GM10248 (cell line): ENCODE measurements around the gene ANKRD60.

Source experiments
- CTCF ChIA-PET: fragments of 300-600 bp; sonication (Branson Sonifier 250); formaldehyde crosslinking; extraction: SDS; loops from one replicate; lab custom pipeline; 2021; ENCODE audit warnings: antibody characterized with exemption; lab: Yijun Ruan, JAX
- POLR2A ChIA-PET: fragments of 350-650 bp; sonication (Branson Sonifier 250); formaldehyde crosslinking; extraction: SDS; loops from one replicate; lab custom pipeline; 2020; ENCODE audit warnings: antibody characterized with exemption; lab: Yijun Ruan, JAX
- DNase-seq: peaks from one replicate; pipeline ENCODE4 v3.0.0; 2012; ENCODE audit errors: extremely low spot score
- TF ChIP-seq, protein P1 (sequence below): IDR thresholded peaks from 2 replicates; pipeline ENCODE4 v1.5.1; 2012; ENCODE audit warnings: mild to moderate bottlenecking, low read depth; ENCODE audit errors: extremely low read depth, missing control alignments, control extremely low read depth

ANKRD60 gene

GRCh38 chr20:58256842-58257241 lies 28.4 kb upstream of the ANKRD60 start:
- POLR2A ChIA-PET: no interaction called here
- CTCF ChIA-PET: interaction anchor here (1.3 kb wide), 1 partner anchor 11 kb away, joined by 3 read pairs; no protein-coding TSS in a partner anchor

DNA sequence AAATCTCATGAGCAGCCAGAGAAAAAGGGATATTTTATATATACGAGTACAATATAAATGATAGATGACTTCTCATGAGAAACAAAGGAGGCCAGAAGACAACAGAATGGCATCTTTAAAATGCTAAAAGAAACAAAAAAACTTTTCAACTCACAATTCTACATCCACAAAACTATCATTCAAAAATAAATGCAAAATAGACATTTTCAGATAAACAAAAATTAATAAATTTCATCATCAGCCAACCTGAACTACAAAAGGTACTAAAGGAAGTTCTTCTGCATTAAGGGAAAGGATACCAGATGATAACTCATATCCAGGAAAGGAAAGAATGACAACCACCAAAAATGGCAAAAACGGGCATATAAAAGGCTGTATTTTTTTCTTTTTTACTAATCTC lies 27.9 kb upstream of the ANKRD60 start:
- POLR2A ChIA-PET: no interaction called here
- no peak for DNase-seq
- CTCF ChIA-PET: interaction anchor here (0.8 kb wide), 1 partner anchor 19 kb away, joined by 3 read pairs; no protein-coding TSS in a partner anchor
- TF ChIP-seq, protein P1, sequence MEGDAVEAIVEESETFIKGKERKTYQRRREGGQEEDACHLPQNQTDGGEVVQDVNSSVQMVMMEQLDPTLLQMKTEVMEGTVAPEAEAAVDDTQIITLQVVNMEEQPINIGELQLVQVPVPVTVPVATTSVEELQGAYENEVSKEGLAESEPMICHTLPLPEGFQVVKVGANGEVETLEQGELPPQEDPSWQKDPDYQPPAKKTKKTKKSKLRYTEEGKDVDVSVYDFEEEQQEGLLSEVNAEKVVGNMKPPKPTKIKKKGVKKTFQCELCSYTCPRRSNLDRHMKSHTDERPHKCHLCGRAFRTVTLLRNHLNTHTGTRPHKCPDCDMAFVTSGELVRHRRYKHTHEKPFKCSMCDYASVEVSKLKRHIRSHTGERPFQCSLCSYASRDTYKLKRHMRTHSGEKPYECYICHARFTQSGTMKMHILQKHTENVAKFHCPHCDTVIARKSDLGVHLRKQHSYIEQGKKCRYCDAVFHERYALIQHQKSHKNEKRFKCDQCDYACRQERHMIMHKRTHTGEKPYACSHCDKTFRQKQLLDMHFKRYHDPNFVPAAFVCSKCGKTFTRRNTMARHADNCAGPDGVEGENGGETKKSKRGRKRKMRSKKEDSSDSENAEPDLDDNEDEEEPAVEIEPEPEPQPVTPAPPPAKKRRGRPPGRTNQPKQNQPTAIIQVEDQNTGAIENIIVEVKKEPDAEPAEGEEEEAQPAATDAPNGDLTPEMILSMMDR: no peak

More at GRCh38 chr20:58256842-58257241, 28.4 kb upstream of the ANKRD60 start:
- no peak for DNase-seq
- TF ChIP-seq, protein P1: no peak

- TF ChIP-seq, protein P1: no peak
- CTCF ChIA-PET: interaction anchor here (0.8 to 1.8 kb wide), 3 partner anchors 9 to 38 kb away, joined by 3 to 4 read pairs (median 3); no protein-coding TSS in a partner anchor
- POLR2A ChIA-PET: no interaction called here
- no peak for DNase-seq
Observed at GRCh38 chr20:58254890-58255289, 26.4 kb upstream of the ANKRD60 start.

DNA sequence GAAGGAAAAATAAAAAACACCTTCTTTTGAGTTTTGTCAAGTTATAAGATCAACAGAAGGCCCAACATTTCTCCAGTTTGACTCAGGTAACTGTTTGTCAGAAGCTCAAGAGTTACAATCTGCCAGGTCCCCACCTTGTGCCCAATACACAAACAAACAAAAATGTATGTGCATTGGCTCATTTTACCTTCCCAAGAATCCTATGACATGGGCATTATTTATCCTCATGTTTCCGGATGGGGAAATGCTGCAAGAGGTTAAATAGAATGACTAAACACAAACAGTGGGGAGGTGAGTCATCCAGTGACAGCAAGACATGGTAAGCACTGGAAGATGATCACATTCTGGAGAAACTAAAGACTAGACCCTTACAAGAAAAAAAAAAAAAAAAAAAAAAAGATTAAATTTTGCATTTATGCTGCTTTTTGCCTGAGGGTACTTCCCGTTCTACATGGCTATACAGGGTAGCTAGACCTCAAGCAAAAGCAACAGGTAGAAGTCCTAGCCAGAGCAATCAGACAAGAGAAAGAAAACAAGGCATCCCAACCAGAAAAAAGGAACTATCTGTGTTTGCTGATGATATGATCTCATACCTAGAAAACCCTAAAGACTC lies 23.6 kb upstream of the ANKRD60 start:
- ChIA-PET POLR2A (no interaction called here), CTCF (interaction anchor here (1.2 to 2.5 kb wide), 4 partner anchors 9 to 18 kb away, joined by 3 to 6 read pairs (median 4); no protein-coding TSS in a partner anchor)
- TF ChIP-seq, protein P1: no peak
- DNase-seq: no peak

DNA sequence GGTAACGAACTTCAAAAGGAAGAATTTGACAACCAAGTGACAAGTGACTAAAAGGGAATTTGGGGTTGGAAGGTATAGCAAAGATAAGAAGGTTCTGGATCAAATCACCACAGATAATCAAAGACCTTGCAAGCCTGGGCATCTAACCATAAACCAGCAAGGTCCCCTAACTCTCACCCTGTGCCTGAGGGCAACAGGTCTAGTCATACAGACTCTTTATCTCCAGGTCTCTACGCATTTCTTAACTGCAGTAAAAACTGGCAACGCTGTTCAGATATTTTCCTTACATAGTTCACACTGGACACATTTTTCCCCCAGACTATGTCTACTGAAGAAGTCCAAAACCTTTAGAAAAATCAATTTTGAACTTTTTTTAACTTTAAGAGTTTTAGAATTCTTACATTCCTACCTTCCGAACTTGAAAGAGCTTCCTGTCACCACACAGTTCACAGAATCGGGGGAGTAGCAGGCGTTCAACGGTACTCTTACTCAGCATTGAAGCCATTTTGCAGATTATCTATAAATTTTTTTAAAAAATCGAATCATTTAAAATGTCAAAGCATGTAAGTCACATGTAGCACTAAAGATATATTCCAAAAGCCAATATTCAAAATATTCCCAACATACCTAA lies 23.0 kb upstream of the ANKRD60 start:
- TF ChIP-seq, protein P1: no peak
- no peak for DNase-seq
- CTCF ChIA-PET: interaction anchor here (1.2 to 2.5 kb wide), 3 partner anchors 14 to 17 kb away, joined by 3 to 6 read pairs (median 6); no protein-coding TSS in a partner anchor
- POLR2A ChIA-PET: no interaction called here

DNA sequence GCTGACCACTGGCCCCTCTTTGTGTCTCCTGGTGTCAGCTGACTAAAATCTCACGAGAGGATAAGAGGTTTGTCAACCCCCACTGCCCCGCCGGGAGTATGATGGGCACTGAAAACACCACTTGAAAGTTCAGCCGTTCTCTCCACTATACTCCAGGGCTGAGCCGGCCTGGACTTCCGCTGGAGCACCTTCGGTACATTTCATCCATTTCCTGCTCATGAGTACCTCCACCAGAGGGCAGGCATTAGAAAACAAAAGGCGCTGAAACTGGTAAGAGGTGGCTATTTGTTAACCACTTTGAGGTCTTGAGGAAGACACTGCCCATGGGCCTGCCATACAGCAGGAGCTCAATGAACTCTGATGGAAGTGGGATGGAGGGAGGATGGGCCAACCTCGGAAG lies 17.9 kb upstream of the ANKRD60 start:
- ChIA-PET CTCF (interaction anchor here (0.8 to 6.4 kb wide), 6 partner anchors 8 to 235 kb away, joined by 3 to 41 read pairs (median 3); no protein-coding TSS in a partner anchor), POLR2A (no interaction called here)
- TF ChIP-seq, protein P1: no peak
- no peak for DNase-seq
